DND-41 (cell line): Measurements from ENCODE around the gene TAF1B.

ENCODE experiments used
- ATAC-seq: fragments of 200-7000 bp; cut with Tn5 transposase; 3 replicates; pipeline ENCODE4 v1.9.1; 2021; ENCODE audit warnings: low read depth; ENCODE audit not compliant: insufficient read depth
- DNase-seq: peaks from one replicate; pipeline ENCODE4 v3.0.0-alpha.2; 2020
- H2AFZ ChIP-seq: 2 replicates; pipeline ENCODE4 v1.6.0; 2012; ENCODE audit warnings: low read depth, low read length
- H3K27ac ChIP-seq: 2 replicates; pipeline ENCODE4 v1.5.1; 2012; ENCODE audit warnings: low read length, inconsistent platforms
- H3K27me3 ChIP-seq: fragments of 200-600 bp; sonication (generic); 2 replicates; pipeline ENCODE4 v1.6.0; 2012; ENCODE audit warnings: low read length, mild to moderate bottlenecking, inconsistent platforms; ENCODE audit not compliant: insufficient read depth, poor library complexity
- H3K36me3 ChIP-seq: 2 replicates; pipeline ENCODE4 v1.5.1; 2012; ENCODE audit warnings: low read length, inconsistent platforms; ENCODE audit not compliant: insufficient read depth
- H3K4me1 ChIP-seq: 2 replicates; pipeline ENCODE4 v1.5.1; 2012; ENCODE audit warnings: mild to moderate bottlenecking, low read length; ENCODE audit not compliant: insufficient read depth
- H3K4me2 ChIP-seq: 2 replicates; pipeline ENCODE4 v1.6.0; 2012; ENCODE audit warnings: mild to moderate bottlenecking, moderate library complexity, low read length, inconsistent platforms; ENCODE audit not compliant: insufficient read depth
- H3K4me3 ChIP-seq, 2 experiments: fragments of 200-600 bp in 1 of 2; shearing (Covaris generic) in 1 of 2; 2 replicates each; pipeline ENCODE4 v1.5.1; 2012 to 2016; ENCODE audit warnings: inconsistent platforms in 2 of 2, low read length in 2 of 2, mild to moderate bottlenecking in 2 of 2, low read depth in 1 of 2, moderate library complexity in 1 of 2
- H3K79me2 ChIP-seq: 2 replicates; pipeline ENCODE4 v1.6.0; 2012; ENCODE audit warnings: low read length, inconsistent platforms; ENCODE audit not compliant: insufficient read depth
- H3K9ac ChIP-seq: 2 replicates; pipeline ENCODE4 v1.6.0; 2012; ENCODE audit warnings: low read depth, mild to moderate bottlenecking, inconsistent platforms, low read length, moderate library complexity
- H3K9me3 ChIP-seq: 2 replicates; pipeline ENCODE4 v1.5.1; 2012; ENCODE audit warnings: low read length, moderate library complexity, mild to moderate bottlenecking, inconsistent platforms; ENCODE audit not compliant: insufficient read depth, severe bottlenecking
- H4K20me1 ChIP-seq: 2 replicates; pipeline ENCODE4 v1.6.0; 2012; ENCODE audit warnings: low read length; ENCODE audit not compliant: insufficient read depth
- CTCF ChIP-seq: IDR thresholded peaks from 2 replicates; pipeline ENCODE4 v1.5.1; 2012; ENCODE audit warnings: borderline replicate concordance, low read length, moderate library complexity, mild to moderate bottlenecking; ENCODE audit not compliant: poor library complexity, severe bottlenecking; ENCODE audit errors: extremely low read depth
- EZH2 ChIP-seq: IDR thresholded peaks from 3 replicates; pipeline ENCODE4 v1.6.1; 2012; ENCODE audit warnings: borderline replicate concordance, low read depth, mild to moderate bottlenecking, moderate library complexity, low read length, inconsistent platforms; ENCODE audit not compliant: severe bottlenecking

TAF1B gene

GRCh38 chr2:9796056-9797010, 46.9 kb upstream of the TAF1B start:
- Histone ChIP-seq H2AFZ (no peak overlapping the region), H3K79me2 (no peaks in the 10 kb centered on the region), H3K4me1 (peaks cover 3% of the 10 kb centered on the region; the same call in 1 of the 2 replicates), H3K9ac (no peak overlapping the region), H3K27ac (no peak overlapping the region), H3K36me3 (no peaks in the 10 kb centered on the region), H4K20me1 (no peaks in the 10 kb centered on the region), H3K4me3 (no peak overlapping the region), H3K9me3 (no peaks in the 10 kb centered on the region), H3K4me2 (no peak overlapping the region), H3K27me3 (no peaks in the 10 kb centered on the region)
- TF ChIP-seq EZH2 (no peak), CTCF (no peak)
- no peak for ATAC-seq
- no peak for DNase-seq

GRCh38 chr2:9797086-9797485, 46.2 kb upstream of the TAF1B start:
- Histone ChIP-seq H3K27me3 (no peaks in the 10 kb centered on the region), H3K79me2 (no peaks in the 10 kb centered on the region), H3K4me2 (no peak overlapping the region), H3K36me3 (no peaks in the 10 kb centered on the region), H4K20me1 (no peaks in the 10 kb centered on the region), H3K9me3 (no peaks in the 10 kb centered on the region), H3K27ac (no peak overlapping the region), H3K4me1 (peaks cover 3% of the 10 kb centered on the region; the same call in 1 of the 2 replicates), H3K4me3 (no peak overlapping the region), H2AFZ (no peak overlapping the region), H3K9ac (no peak overlapping the region)
- DNase-seq (no peak), ATAC-seq (no peak)
- TF ChIP-seq CTCF (no peak), EZH2 (no peak)

- Histone ChIP-seq H3K4me3 (no peak overlapping the region), H3K9ac (no peak overlapping the region), H4K20me1 (no peaks in the 10 kb centered on the region; the same call in 1 of the 2 replicates), H3K4me2 (no peak overlapping the region), H3K36me3 (no peaks in the 10 kb centered on the region), H3K79me2 (no peaks in the 10 kb centered on the region), H3K4me1 (peaks cover 3% of the 10 kb centered on the region; the same call in 1 of the 2 replicates), H3K9me3 (no peaks in the 10 kb centered on the region), H3K27ac (no peak overlapping the region), H2AFZ (no peak overlapping the region), H3K27me3 (no peaks in the 10 kb centered on the region)
- TF ChIP-seq EZH2: no peak
- no peak for TF ChIP-seq CTCF
- ATAC-seq (no peak), DNase-seq (no peak)
Observed at GRCh38 chr2:9797681-9798556, 45.4 kb upstream of the TAF1B start.
